Upper lobe of left lung (tissue), 4 donors: ENCODE results near the gene OTUD3.

ENCODE experiments used
- CTCF ChIP-seq, 6 experiments: fragments of 450-650 bp in 4 of 6; fragments of 200-600 bp in 2 of 6; sonication (generic) in 2 of 6; IDR thresholded peaks; one replicate each; pipeline ENCODE4 v1.5.1; 2016 to 2019; ENCODE audit warnings: antibody characterized with exemption in 6 of 6
- POLR2A ChIP-seq, 4 donors: fragments of 450-650 bp; IDR thresholded peaks; one replicate each; pipeline ENCODE4 v1.5.1; 2016 to 2017; ENCODE audit warnings: antibody characterized with exemption in 4 of 4, mild to moderate bottlenecking in 2 of 4
- POLR2AphosphoS5 ChIP-seq, 2 donors: sonication (generic); formaldehyde crosslinking; IDR thresholded peaks; one replicate each; pipeline ENCODE4 v1.5.1; 2017; ENCODE audit warnings: antibody characterized with exemption in 2 of 2

- no peak for TF ChIP-seq CTCF (IDR thresholded peaks at IDR 0.05)
- TF ChIP-seq POLR2A (IDR thresholded peaks at IDR 0.05) = no peak
- no peak for TF ChIP-seq POLR2AphosphoS5 (IDR thresholded peaks at IDR 0.05)
Measured at GRCh38 chr1:19960591-19960990, 78.4 kb downstream of the OTUD3 start.
